Ovary (tissue), 9 donors: ENCODE measurements around the gene KLHL30. TPM values are rescaled to one million over a fixed set of nuclear protein-coding genes. Genes with fewer than 3 reads are reported as not detected.

Experiments used
- DNase-seq, 5 donors: peaks; one replicate each; pipeline ENCODE4 v3.0.0-alpha.2; 2019 to 2020
- H3K27ac ChIP-seq, 2 donors: fragments of 200-600 bp; one replicate each; pipeline versions ENCODE4 v1.5.1 to v1.8.0; 2019 to 2022
- H3K27me3 ChIP-seq: fragments of 200-600 bp; one replicate; pipeline ENCODE4 v1.8.0; 2022
- H3K36me3 ChIP-seq: fragments of 200-600 bp; sonication (generic); one replicate; pipeline ENCODE4 v1.5.1; 2019
- H3K4me1 ChIP-seq: one replicate; pipeline ENCODE4 v1.8.1; 2013; ENCODE audit warnings: mild to moderate bottlenecking, moderate library complexity; ENCODE audit not compliant: insufficient read depth
- H3K4me3 ChIP-seq: fragments of 200-600 bp; sonication (generic); one replicate; pipeline ENCODE4 v1.5.1; 2017
- H3K9me3 ChIP-seq, 2 donors: fragments of 200-600 bp in 1 of 2; sonication (generic) in 1 of 2; one replicate each; pipeline versions ENCODE4 v1.5.1 to v1.8.1; 2013 to 2019; ENCODE audit warnings: mild to moderate bottlenecking in 1 of 2, moderate library complexity in 1 of 2
- EP300 ChIP-seq: sonication (generic); formaldehyde crosslinking; IDR thresholded peaks from one replicate; pipeline ENCODE4 v1.6.1; 2017; ENCODE audit warnings: antibody characterized with exemption
- POLR2A ChIP-seq: fragments of 450-650 bp; IDR thresholded peaks from one replicate; pipeline ENCODE4 v1.6.1; 2017; ENCODE audit warnings: antibody characterized with exemption, mild to moderate bottlenecking, moderate library complexity
- WGBS, 3 donors: extraction: QIAGEN DNeasy Blood & Tissue Kit in 1 of 3; methylation state at CpG; one replicate each; pipeline versions ENCODE4 v1.1.5 to v1.1.7; 2013 to 2017; 5-methylcytosine and 5-hydroxymethylcytosine counted together
- intact Hi-C, 4 donors: fragments of 100-400 bp; cut with DNase I; formaldehyde crosslinking; loops; one replicate each; pipeline versions ENCODE4 v1.11.0 to v1.15.1; 2022 to 2023
- polyA plus RNA-seq, 2 donors: library from polyadenylated mRNA; stranded (reverse); fragments of 200-250 nt in 1 of 2; fragments of 350-450 nt in 1 of 2; fragmentation: Illumina TruSeq in 1 of 2; extraction: RNeasy Lipid Tissue Mini Kit (QIAGEN cat#74804) in 1 of 2; gene quantifications; one replicate each; pipeline ENCODE4 v1.2.3, GENCODE V29; 2013 to 2014
- total RNA-seq, 7 donors: library from RNA; depleted of rRNA in 2 of 7; stranded (reverse); fragments of >200 nt in 2 of 7; fragmentation: NEBNext Ultra II Directional in 3 of 7; extraction: Animal tissue kit (Norgen Biotek cat#: 25700) in 3 of 7; gene quantifications; one replicate each; pipeline versions ENCODE4 v1.1.0 to v1.2.4, GENCODE V29; 2016 to 2023
- TF ChIP-seq, protein P1 (sequence below), 3 donors: fragments of 450-650 bp in 2 of 3; fragments of 200-600 bp in 1 of 3; IDR thresholded peaks; one replicate each; pipeline versions ENCODE4 v1.5.1 to v1.8.0; 2016 to 2022; ENCODE audit warnings: antibody characterized with exemption in 3 of 3, mild to moderate bottlenecking in 1 of 3
- donor health status: DM: no; HTN: no; CAD: no; lungs with moderate emphysema.
- donor health status: DM: no; HTN: no; CAD: no.
- donor health status: Bipolar disorder and iron deficiency.
- donor health status: DM: yes; HTN: yes; CAD: no.
- donor health status: DM: no; HTN: no; CAD: no.
- donor health status: DM: yes; HTN: yes; CAD: no.

KLHL30 gene
- total and polyA plus RNA-seq, 9 donors, result 0.08 to 0.74 (median 0.24) TPM; not detected in 1

DNA sequence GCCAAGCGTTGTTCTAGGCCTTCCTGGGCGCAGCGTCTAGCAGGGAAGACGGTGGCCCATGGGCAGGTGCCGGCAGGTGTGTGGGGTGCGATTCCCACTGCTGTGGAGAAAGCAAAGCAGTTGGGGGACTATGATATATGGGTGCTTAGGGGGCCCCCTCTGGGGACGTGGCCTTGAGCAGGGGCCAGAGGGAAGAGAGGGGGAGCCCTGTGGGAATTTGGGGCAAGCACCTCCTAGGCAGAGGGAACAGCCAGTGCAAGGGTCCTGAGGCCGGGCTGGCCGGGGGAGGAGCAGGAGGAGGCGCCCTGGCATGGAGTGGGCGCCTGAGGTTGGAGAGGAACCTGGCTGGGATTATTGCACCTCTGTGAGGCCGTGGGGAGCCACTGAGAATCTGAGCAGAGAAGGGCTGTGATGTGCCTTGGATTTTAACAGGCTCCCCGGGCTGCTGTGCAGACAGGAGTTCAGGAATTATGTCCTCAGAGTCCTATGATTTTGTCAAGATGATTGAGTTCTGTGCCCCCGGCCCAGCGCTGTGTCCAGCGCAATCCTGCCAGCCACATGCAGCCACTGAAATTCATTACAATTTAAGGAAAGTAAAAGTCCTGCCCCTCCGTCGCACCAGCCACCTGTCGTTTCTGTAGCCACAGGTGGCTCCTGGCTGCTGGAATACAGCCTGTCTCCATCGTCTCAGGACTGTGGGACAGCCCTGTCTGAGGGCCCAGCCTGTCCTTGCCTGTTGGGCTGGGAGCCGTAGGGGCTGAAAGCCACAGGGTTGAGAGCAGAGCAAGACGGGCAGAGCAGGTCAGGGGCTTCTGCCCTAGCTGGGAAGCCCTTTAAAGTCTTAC, 9.1 kb upstream of the KLHL30 start:
- Histone ChIP-seq H3K36me3 (no peaks in the 10 kb centered on the region), H3K27me3 (no peaks in the 10 kb centered on the region), H3K9me3 (no peaks in the 10 kb centered on the region), H3K4me3 (no peak overlapping the region), H3K27ac (no peak overlapping the region), H3K4me1 (peaks cover 6% of the 10 kb centered on the region)
- intact Hi-C loops, result no loop called here
- TF ChIP-seq POLR2A (no peak), EP300 (no peak)
- TF ChIP-seq, protein P1, sequence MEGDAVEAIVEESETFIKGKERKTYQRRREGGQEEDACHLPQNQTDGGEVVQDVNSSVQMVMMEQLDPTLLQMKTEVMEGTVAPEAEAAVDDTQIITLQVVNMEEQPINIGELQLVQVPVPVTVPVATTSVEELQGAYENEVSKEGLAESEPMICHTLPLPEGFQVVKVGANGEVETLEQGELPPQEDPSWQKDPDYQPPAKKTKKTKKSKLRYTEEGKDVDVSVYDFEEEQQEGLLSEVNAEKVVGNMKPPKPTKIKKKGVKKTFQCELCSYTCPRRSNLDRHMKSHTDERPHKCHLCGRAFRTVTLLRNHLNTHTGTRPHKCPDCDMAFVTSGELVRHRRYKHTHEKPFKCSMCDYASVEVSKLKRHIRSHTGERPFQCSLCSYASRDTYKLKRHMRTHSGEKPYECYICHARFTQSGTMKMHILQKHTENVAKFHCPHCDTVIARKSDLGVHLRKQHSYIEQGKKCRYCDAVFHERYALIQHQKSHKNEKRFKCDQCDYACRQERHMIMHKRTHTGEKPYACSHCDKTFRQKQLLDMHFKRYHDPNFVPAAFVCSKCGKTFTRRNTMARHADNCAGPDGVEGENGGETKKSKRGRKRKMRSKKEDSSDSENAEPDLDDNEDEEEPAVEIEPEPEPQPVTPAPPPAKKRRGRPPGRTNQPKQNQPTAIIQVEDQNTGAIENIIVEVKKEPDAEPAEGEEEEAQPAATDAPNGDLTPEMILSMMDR (IDR thresholded peaks at IDR 0.05), result no peak
- 83 to 85% (median 84%) methylated on average over 22 of the region's 22 CpGs for WGBS, 3 donors
- no peak for DNase-seq

DNA sequence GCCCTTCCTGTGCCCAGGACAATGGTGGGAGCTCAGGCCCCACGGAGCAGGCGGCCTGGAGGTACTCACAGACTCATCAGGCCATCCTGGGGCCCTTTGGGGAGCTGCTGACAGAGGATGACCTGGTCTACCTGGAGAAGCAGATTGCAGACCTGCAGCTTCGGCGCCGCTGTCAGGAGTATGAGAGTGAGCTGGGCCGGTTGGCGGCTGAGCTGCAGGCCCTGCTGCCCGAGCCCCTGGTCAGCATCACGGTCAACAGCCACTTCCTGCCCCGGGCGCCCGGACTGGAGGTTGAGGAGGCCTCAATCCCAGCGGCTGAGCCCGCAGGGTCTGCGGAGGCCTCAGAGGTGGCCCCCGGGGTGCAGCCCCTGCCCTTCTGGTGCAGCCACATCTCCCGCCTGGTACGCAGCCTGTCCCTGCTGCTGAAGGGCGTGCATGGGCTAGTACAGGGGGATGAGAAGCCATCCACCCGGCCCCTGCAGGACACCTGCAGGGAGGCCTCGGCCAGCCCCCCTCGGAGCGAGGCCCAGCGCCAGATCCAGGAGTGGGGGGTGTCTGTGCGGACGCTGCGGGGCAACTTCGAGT, 8.3 kb upstream of the KLHL30 start:
- Histone ChIP-seq H3K4me3 (no peak overlapping the region), H3K9me3 (no peaks in the 10 kb centered on the region), H3K4me1 (peaks cover 6% of the 10 kb centered on the region), H3K27me3 (no peaks in the 10 kb centered on the region), H3K36me3 (no peaks in the 10 kb centered on the region), H3K27ac (no peak overlapping the region)
- no peak for DNase-seq
- no peak for TF ChIP-seq EP300
- TF ChIP-seq POLR2A, result no peak
- TF ChIP-seq, protein P1 (IDR thresholded peaks at IDR 0.05), result no peak
- WGBS, 3 donors, result 86 to 90% (median 90%) methylated on average over 28 of the region's 28 CpGs
- intact Hi-C loops, result no loop called here

DNA sequence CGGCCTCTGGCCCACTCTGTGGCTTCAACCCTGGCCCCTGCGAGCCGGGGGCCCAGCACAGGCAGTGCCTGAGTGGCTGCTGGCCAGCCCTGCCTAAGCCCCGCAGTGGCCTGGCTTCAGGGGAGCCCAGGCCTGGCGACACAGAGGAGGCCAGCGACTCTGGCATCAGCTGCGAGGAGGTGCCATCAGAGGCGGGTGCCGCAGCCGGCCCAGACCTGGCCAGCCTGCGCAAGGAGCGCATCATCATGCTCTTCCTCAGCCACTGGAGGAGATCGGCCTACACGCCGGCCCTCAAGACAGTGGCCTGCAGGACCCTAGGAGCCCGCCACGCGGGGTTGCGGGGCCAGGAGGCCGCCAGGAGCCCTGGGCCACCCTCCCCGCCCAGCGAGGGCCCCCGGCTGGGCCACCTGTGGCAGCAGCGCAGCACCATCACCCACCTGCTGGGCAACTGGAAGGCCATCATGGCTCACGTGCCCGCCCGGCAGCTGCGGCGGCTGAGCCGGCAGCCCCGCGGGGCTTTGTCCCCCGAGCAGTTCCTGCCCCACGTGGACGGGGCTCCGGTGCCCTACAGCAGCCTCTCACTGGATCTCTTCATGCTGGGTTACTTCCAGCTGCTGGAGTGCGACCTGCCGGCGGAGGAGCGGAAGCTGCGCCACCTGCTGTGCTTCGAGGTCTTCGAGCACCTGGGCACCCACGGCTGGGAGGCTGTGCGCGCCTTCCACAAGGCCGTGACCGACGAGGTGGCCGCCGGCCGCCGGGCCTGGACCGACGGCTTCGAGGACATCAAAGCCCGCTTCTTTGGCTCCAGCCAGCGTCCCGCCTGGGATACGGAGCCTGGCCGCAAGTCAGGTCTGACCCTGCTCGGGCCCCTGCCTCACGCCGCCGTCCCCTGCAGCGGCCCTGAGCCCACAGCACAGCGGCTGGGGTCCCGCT, 7.5 kb upstream of the KLHL30 start:
- TF ChIP-seq EP300 (no peak), POLR2A (no peak)
- TF ChIP-seq, protein P1 (IDR thresholded peaks at IDR 0.05), result no peak
- Histone ChIP-seq H3K4me1 (peaks cover 6% of the 10 kb centered on the region), H3K4me3 (no peak overlapping the region), H3K27me3 (no peaks in the 10 kb centered on the region), H3K27ac (no peak overlapping the region), H3K9me3 (no peaks in the 10 kb centered on the region), H3K36me3 (no peaks in the 10 kb centered on the region)
- WGBS, 3 donors, result 90 to 93% (median 92%) methylated on average over 54 to 68 of the region's 68 CpGs
- no peak for DNase-seq
- intact Hi-C loops, result no loop called here

DNA sequence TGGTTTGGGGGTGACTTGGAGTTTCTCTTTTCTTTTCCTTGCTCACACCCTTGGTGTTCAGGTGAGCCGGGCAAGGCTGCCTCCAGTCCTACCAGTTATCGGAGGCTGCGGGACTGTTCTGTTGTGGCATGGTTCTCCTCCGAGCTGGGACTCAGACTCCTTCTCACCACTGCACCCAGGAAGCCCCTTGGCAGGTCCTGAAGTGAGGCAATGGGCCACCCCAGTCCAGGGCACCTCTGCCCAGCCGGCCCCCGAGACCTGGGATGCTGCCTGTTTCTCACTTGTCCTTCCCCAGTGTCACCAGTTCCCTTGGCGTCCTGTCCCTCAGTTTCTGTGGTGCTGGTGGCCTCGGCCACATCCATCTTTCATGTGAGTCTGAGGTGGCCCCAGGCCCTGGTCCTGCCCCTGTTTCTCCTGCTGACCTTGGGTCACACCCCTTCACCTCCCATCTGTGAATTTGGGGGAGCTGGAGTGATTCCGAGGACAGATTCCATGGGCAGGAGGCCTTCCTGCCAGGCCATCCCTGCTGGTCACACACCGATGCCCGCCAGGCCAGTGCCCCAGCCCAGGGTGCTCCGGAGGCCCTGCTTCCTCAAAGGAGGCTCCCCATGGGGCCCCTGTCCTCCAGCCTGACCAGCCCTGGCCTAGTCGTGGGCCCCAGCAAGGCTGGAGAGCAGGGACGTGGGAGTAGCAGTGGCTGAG, 6.6 kb upstream of the KLHL30 start:
- 88 to 89% (median 88%) methylated on average over 14 of the region's 14 CpGs for WGBS, 3 donors
- no peaks in the 10 kb centered on the region for H3K9me3 ChIP-seq

More for the DNA sequence above, 6.6 kb upstream of the KLHL30 start:
- Histone ChIP-seq H3K36me3 (no peaks in the 10 kb centered on the region), H3K4me1 (peaks cover 6% of the 10 kb centered on the region), H3K4me3 (no peak overlapping the region), H3K27ac (no peak overlapping the region), H3K27me3 (no peaks in the 10 kb centered on the region)
- intact Hi-C loops, result no loop called here
- no peak for DNase-seq
- TF ChIP-seq, protein P1 (IDR thresholded peaks at IDR 0.05), result no peak
- TF ChIP-seq EP300 (no peak), POLR2A (no peak)
